GM11168 (cell line): ENCODE measurements around the gene CHMP1B.
"Not testable (repeated sequence)": the region's sequence is repeated elsewhere in the genome, so short reads cannot be mapped to it uniquely, and the experiment has no call there.

Source experiments
- in situ Hi-C: fragments of 300-500 bp; cut with MboI; formaldehyde crosslinking; loops from one replicate; pipeline ENCODE4 v1.12.0; 2022; ENCODE audit warnings: low sequenced_read_pairs; ENCODE audit not compliant: unreplicated experiment

Gene CHMP1B

DNA sequence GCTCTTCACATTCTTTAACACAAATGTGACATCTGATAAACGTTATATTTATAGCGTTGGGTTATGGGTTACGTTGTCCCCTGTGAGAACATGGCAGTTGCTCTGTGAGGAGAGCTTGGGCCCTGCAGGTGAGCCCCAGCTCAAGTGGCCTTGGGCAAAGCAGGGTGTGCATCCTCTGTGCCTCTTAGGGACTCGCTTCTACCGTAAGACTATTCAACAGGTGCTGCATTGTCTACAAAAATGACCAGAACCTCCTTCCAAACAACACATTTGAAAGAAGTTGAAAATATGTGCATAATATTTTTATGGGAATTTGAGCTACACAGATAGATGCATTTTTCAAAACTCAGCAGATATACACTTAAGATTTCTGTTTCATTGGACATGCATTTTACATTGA is 16.4 kb upstream of the CHMP1B start:
- in situ Hi-C loops, result no loop called here

DNA sequence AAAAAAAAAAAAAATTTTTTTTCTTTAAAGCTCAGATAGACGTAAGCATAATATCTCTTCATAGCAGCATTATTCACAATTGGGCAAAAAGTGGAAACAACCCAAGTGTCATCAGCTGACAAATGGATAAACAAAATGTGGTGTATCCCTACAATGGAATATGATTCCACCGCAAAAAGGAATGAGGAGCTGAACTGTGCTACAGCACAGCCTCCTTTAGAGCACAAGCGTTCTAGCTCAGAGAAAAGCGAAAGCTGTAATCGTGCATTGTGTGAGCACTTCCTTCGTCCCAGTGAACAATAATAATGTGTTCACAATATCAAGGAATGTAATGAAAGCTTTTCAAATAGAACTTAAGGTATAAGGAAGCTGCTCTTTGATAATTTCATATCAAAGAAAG is 11.7 kb upstream of the CHMP1B start:
- in situ Hi-C loops, result no loop called here

DNA sequence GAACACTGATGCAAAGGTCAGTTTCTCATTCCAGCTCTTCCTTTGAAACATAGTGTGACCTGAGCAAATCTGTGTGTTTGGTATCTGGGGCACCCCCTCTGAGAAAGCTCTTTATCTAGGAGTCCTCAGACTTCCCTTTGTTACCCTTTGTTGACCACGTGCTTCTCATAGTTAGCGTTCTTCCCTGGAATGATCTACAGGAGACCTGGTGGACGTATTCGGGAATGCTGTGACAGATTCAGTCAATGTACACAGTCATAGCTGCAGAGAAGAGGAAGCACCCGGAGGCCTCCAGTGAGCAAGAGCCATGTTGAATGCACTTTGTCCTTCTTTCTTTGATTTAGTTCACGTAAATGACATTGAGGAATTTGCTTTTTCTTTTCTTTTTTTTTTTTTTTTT is 10.7 kb upstream of the CHMP1B start:
- in situ Hi-C loops, result no loop called here

DNA sequence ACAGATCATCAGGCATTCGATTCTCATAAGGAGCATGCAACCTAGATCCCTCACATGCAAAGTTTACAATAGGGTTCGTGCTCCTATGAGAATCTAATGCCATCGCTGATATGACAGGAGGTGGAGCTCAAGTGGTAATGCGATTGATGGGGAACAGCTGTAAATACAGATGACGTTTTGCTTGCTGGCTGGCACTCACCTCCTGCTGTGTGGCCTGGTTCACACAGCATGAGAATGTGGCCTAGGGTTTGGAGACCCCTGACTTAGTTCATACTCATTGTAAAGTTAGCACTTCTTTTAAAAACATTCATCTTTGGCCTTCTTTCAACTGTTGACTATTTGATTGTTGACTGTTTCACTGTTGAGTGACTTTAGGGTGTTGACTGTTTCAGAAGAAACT is 8.7 kb upstream of the CHMP1B start:
- in situ Hi-C loops, result no loop called here

DNA sequence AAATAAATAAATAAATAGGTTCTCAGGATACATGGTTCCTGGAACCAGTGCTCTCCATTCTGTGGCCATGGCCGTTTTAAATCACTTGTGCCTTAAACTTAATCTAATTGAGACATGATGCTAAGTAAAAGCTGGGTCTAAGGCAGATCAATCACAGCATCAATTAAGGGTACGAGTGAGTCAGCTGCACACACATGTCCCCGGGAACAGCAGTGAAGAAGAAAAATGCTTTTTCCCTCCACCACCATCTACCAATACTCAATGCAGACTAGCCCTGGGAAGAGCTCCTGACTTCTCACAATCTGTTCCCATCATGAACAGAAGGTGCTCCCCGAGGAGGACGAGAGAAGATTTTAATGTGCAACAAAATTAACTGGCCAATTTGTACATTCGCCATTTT is 6.8 kb upstream of the CHMP1B start:
- in situ Hi-C loops, result no loop called here

DNA sequence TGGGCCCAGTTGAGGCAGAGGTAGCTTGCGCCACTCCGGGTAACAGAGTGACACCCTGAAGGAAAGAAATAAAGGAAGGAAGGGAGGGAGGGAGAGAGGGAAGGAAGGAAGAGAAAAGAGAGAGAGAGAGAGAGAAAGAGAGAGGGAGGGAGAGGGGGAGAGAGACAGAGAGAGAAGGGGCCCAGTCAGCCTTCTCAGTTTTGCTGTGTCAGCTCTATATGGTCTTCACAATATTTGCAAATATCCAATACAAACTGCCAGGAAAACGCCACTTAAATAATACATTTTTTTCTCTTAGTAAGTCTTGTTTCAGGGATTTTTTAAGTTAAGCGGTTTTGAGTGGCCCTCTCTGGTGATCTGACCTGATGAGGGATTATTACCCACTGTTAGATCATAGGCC is 5.6 kb upstream of the CHMP1B start:
- in situ Hi-C loops, result no loop called here

DNA sequence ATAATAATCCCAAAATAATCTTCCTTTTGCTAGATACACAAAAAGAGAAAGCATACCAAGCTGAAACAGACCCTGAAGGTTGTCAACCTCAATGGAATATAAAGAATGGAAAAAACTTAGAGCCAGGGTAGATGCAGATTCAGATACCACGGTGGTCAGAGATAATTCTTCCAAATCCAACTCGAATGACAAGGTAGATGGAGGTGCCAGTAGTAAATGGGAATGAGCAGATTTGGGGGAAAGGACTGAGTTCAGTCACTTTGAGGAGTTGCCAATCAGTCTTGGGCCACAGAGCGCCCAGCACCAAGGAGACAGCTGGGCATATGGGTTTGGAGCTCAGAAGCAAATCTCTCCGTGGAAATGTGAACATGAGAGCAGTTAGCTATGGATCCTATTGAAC is 3.4 kb upstream of the CHMP1B start:
- in situ Hi-C loops, result no loop called here

DNA sequence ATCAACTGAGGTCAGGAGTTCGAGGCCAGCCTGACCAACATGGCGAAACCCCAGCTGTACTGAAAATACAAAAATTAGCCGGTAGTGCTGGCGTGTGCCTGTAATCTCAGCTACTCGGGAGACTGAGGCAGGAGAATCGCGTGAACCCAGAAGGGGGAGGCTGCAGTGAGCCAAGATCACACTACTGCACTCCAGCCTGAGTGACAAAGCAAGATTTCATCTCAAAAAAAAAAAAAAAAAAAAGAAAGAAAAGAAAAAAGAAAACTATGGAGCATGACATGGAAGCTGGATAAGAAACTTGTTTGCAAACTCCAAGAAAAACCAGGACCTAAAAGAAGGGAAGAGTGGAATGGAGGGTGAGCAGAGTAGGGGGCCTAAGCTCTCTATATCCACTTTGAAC is 1.9 kb upstream of the CHMP1B start:
- in situ Hi-C loops, result no loop called here

DNA sequence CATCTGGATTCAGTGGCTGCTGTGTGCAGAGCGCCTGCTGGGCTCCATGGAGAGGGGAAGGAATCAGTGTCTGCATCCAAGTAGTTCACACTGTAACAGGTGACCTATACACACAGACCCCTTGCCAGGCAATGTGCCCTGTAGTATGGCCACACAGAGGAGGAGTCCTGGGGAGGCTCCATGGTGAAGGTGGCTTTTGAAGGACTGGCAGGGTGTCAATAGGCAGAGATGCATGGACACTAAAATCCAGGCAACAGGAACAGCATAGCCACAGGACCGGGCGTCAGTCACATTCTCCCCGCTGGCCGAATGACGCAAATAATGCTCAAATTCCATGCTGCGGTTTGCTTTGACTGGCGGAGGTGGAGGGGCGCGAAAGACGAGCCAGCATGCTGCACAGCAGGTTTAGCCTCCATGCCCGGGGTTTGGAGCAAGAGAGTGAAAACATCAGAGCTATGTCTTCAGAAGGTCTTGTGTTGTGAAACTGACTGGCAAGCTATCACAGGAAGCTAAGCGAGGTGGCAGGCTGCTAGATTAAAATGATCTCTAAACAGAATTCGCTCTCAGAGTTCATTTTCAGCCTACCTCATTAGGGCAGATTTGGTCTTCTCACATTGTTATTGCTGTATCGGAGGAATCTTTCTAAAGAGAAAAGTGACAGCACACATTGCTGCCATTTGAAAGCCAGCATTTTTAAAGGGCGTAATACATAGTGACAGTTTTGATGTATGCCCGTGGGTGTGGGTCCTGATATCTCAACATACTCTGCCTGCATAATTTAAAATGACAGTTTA is 1.2 kb upstream of the CHMP1B start:
- in situ Hi-C loops, result no loop called here

DNA sequence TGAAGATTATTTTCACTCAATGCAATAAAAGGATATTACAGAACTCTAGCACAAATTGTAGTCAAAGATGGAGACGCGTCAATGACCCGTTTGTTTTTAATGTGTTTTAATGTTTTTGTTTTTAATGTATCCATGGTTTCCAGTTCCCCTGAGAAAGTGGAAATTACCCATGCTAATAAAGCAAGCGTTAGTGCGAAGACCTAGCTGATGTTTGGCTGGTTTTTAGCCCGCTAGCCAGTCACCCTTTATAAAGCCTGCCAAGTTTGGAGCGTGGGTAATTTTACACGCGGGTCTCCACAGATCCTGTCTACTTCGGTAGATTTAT is 430 bp upstream of the CHMP1B start:
- in situ Hi-C loops, result no loop called here

DNA sequence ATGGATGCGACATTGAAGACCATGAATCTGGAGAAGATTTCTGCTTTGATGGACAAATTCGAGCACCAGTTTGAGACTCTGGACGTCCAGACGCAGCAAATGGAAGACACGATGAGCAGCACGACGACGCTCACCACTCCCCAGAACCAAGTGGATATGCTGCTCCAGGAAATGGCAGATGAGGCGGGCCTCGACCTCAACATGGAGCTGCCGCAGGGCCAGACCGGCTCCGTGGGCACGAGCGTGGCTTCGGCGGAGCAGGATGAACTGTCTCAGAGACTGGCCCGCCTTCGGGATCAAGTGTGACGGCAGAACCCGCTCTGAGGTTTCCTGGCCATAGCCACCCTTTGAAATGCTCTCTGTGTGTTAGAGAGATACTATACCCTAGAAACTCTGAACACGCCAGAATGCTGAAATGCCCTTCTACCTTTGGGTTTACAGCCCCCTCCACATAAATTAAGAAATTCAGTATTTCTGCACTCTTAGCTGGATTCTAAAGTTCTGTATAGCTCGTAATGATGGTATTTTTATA is 659 bp downstream of the CHMP1B start:
- in situ Hi-C loops, result no loop called here

DNA sequence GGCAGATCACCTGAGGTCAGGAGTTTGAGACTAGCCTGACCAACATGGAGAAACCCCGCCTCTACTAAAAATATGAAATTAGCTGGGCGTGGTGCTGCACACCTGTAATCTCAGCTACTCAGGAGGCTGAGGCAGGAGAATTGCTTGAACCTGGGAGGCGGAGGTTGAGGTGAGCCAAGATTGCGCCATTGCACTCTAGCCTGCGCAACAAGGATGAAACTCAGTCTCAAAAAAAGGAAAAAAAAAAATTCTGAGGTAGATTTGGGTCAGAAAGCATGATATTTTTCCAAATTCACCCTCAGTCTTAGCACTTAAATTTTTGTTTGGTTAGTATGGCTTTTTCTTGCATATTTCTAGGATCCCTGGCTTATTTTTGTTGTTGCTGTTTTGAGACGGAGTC is 3.3 kb downstream of the CHMP1B start:
- in situ Hi-C loops, result not testable (repeated sequence)

DNA sequence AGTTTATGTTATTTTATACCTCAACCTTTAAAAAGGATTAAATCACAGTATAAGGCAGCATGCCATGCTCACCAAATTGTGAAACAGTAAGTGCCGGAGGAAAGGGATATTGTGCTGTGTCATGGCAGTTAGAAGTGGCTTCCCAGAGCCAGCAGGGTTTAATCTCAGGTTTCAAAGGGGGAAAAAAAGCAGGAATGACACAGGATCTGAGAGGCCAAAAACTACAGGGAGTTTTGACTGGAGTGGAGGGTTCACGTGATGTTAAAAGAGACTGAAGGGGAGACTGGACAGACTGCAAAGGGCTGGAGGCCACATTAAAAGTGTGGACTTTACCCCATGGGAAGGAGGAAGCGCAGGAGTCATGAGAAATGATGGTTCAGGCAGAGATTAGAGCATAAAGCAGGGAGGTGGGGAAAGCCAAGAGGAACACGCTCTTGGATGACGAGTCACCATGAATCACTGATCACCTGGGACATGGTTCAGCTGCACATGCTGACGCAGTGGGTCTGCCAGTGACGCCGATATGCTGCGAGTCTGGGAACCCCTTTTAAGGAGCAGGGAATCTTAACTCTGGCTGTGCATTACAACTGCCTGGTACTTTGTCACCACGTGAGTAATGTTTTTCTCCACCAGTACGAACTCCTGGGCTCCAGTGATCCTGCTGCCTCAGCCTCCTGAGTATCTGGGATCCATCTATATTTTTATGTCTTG is 6.1 kb downstream of the CHMP1B start:
- in situ Hi-C loops, result no loop called here

DNA sequence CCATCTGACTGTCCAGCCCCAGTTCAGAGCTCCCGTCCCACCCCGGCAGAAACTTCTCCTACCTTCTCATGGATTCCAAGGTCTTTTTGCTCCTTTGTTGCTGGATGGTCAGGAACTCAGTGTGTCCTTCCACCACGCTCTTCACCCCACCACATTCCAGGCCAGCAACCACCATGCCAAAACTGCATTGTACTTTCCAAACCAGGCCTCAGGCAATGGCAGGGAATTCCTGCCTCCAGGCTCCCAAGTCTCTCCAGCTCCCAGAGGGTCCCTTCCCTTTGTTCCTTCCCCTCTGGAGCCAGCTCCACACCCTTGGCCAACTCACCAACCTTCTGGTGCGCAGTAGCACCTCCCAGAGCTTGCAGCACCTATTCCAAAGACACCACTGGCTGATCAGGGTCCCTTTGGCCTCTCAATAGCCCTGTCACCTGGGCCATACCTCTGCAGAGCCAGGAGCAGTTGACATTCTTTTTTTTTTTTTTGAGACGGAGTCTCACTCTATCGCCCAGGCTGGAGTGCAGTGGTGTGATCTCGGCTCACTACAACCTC is 8.1 kb downstream of the CHMP1B start:
- in situ Hi-C loops, result no loop called here

DNA sequence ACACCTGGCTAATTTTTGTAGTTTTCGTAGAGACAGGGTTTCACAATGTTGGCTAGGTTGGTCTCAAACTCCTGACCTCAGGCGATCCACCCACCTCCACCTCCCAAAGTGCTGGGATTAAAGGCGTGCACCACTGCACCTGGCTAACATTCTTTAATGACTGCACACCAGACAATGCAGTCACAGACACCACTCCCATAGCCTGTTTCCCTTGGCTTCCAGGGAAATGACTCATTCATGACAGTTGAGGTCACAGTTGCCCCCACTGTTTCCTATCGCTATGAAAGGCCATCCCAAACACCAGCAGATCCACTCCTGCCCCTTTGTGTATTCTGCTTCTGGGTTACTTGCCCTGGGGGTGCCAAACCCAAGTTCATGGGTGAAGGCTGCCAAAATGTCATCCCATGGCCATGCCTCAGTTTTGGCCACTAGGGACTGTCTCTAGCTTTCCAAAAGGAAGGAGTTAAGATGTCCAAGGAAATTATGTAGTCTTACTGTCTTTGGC is 8.7 kb downstream of the CHMP1B start:
- in situ Hi-C loops, result no loop called here

DNA sequence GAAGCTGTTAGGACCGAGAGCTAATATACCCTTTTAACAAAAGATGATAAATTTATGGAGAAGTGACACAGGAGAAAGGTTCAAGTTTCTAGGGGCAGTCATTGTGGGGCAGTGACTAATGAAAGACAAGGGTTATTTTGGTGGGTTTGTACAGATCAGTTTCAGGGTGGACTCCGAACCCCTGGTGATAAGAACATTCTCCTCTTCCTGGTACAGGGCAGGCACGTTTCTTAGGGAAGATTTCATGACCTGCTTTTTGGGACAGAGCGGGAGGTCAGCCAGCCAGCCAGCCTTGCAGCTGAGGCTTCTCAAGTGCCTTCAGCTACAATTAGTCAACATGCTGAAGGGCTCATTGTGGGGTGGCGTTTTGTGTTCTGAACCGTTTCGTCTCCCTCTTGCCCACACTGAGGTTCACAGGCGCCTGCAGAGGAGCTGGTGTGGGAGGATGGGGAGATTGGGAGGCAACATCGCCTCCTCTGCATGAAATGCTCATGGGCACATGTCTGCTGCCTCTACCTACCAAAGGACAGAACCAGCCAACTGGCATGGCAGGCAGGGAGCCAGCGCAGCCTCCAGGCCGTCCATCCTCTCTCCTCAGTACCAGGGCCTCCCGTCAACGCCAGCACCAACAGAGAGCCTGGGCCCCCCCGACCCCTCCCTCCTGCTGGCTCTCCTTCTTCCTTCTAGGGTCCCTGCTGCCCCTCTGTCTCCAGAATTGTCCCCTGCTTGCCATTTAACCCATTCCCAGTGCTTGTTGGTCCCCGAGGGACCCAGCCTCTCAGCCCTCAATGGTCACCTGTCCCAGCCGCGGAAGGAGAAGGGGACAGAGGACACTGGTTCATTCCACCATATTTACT is 9.6 kb downstream of the CHMP1B start:
- in situ Hi-C loops, result no loop called here

DNA sequence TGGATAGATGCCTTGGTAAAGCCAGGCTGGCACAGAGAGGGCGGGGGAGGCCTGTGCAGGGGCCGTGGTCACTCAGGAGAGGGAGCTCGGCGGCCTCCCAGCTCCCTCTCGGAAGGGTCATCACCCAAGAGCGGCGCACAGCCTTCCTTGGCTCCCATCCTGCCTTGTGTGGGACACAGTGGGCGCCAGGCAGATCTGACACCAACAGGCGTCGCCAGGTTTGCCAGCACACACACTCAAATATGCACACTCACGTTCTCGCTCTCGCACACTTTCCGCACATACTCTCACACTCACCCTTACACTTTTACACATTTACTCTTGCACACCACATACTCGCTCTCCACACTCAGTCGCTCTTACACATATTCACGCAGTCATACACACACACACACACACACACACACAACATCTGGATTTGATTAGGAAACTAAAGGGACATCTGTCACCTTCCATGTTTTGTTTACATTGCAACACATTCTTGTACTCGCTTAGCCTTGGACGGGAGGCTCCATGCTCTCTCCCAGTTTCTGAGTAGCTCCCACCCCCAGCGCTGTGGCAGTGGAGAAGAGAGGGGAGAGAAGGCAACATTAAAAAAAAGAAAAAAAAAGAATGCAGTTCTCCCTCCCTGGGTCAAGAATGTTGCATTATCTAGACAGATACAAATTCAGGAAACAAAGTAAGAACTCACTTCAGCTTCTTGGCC is 10.5 kb downstream of the CHMP1B start:
- in situ Hi-C loops, result no loop called here

DNA sequence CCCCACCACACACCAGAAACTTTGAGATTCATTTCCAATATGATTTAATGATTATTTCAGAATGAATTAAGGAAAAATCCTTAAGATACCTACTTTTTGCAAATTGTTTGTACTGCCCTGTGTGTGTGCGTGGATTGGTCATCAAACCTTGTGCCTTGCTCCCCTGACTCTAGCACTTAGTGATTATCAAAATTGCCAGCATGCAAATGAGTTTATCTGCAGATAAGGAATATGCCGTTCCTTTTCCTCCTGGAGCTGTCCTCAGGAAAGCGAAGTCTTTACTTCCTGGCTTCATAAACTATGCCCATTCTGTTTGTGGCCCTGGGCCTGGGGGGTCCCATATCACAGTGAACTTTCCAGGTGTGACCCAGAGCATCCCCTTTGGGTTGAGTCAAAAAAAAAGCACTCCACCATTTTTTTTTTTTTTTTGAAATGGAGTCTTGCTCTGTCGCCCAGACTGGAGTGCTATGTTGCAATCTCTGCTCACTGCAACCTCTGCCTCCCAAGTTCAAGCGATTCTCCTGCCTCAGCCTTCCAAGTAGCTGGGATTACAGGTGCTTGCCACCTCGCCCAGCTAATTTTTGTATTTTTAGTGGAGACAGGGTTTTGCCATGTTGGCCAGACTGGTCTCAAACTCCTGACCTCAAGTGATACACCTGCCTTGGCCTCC is 11.4 kb downstream of the CHMP1B start:
- in situ Hi-C loops, result no loop called here

DNA sequence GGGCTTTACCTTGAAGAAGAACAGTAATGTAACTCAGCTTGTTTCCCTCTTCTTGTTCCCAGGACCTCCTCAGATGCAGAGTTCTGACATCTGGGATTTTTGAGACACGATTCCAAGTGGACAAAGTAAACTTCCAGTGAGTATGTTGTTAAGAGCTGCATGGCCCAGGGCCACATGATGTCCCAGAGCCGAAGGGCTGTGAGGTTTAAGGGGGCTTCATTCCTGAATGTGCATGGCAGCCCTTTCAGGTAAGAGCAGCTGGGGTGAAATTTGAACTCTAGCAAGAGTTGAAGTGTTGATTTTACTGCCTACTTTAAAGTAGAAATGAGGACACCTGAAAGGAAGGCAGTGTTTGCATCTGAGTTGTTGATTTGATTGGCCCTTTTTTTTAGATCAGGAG is 13.3 kb downstream of the CHMP1B start:
- in situ Hi-C loops, result no loop called here
